ENCODE results near the gene S100A3.

DNA sequence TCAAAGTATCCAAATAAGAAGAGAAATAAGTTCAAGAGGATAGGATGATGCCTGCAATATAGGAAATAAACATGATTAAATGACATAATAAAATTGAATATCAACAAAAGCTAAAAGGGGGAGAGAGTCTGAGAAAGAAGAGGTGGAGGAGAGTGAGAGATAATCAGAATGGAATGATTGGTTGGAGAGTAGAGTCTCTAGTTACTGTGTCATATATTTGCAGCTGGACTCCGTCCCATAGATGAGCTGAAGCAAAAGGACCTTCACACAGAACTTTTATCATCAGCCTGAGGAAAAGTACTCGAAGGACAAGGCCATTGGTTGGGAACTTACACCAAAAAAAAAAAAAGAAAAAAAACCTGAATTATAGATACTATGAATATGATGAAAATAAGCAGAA lies 39.4 kb upstream of the S100A3 start:
- no peak for TF ChIP-seq POLR2AphosphoS5 (IDR thresholded peaks at IDR 0.05)
- TF ChIP-seq, protein P1, sequence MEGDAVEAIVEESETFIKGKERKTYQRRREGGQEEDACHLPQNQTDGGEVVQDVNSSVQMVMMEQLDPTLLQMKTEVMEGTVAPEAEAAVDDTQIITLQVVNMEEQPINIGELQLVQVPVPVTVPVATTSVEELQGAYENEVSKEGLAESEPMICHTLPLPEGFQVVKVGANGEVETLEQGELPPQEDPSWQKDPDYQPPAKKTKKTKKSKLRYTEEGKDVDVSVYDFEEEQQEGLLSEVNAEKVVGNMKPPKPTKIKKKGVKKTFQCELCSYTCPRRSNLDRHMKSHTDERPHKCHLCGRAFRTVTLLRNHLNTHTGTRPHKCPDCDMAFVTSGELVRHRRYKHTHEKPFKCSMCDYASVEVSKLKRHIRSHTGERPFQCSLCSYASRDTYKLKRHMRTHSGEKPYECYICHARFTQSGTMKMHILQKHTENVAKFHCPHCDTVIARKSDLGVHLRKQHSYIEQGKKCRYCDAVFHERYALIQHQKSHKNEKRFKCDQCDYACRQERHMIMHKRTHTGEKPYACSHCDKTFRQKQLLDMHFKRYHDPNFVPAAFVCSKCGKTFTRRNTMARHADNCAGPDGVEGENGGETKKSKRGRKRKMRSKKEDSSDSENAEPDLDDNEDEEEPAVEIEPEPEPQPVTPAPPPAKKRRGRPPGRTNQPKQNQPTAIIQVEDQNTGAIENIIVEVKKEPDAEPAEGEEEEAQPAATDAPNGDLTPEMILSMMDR (IDR thresholded peaks at IDR 0.05): no peak

All from prostate gland (tissue), 2 donors.